Cardiac fibroblast (primary cell): Measurements from ENCODE around the gene MARVELD3.
A peak's percentile ranks its signal among the peaks of the same experiment; 100 is the strongest.
"Not testable (repeated sequence)": the region's sequence is repeated elsewhere in the genome, so short reads cannot be mapped to it uniquely, and the experiment has no call there.

Source experiments
- DNase-seq, 2 donors: peaks; one replicate each; pipeline versions ENCODE4 v3.0.0 to v3.0.0-alpha.2; 2010; ENCODE audit warnings: low read depth in 2 of 2
- H3K4me3 ChIP-seq, 2 donors: replicated peaks in 1 of 2; 1 replicate in 1 of 2; 2 replicates in 1 of 2; pipeline ENCODE4 v1.5.1; 2011; ENCODE audit warnings: low read depth in 2 of 2, low read length in 2 of 2, mild to moderate bottlenecking in 2 of 2, moderate library complexity in 1 of 2
- CTCF ChIP-seq: IDR thresholded peaks from one replicate; pipeline ENCODE4 v1.5.1; 2011; ENCODE audit warnings: low read depth, mild to moderate bottlenecking, low read length, inconsistent platforms

The MARVELD3 gene

GRCh38 chr16:71626018-71626857, at the start of gene MARVELD3:
Gene MARVELD3, plus strand, starts transcription at chr16:71626184. Its CDS starts 46 bp downstream, at chr16:71626230.
- DNase-seq: no peak
- no peak for TF ChIP-seq CTCF
- H3K4me3 ChIP-seq: peak within 1 kb of the TSS; percentile 38

- TF ChIP-seq CTCF: no peak
- no peak for DNase-seq
- H3K4me3 ChIP-seq: no peak within 1 kb of the TSS
Observed at GRCh38 chr16:71576971-71577370, 49.0 kb upstream of the MARVELD3 start, which contains the start of gene TAT. Gene TAT, minus strand, starts transcription at chr16:71577092. Its CDS starts 677 bp downstream, at chr16:71576415.

GRCh38 chr16:71582553-71582848, 43.5 kb upstream of the MARVELD3 start:
- not testable (repeated sequence) for H3K4me3 ChIP-seq, DNase-seq

GRCh38 chr16:71584543-71585317, 41.3 kb upstream of the MARVELD3 start:
- DNase-seq: no peak
- no peak for TF ChIP-seq CTCF
- no peak overlapping the region for H3K4me3 ChIP-seq

- no peak overlapping the region for H3K4me3 ChIP-seq
- no peak for DNase-seq
- no peak for TF ChIP-seq CTCF
Observed at GRCh38 chr16:71585318-71585703, 40.7 kb upstream of the MARVELD3 start.

GRCh38 chr16:71589334-71589733, 36.6 kb upstream of the MARVELD3 start:
- not testable (repeated sequence) for DNase-seq, H3K4me3 ChIP-seq

- H3K4me3 ChIP-seq, DNase-seq: not testable (repeated sequence)
Observed at GRCh38 chr16:71590071-71590470, 35.9 kb upstream of the MARVELD3 start.

GRCh38 chr16:71590584-71590983, 35.4 kb upstream of the MARVELD3 start:
- no peak for DNase-seq
- no peak overlapping the region for H3K4me3 ChIP-seq
- TF ChIP-seq CTCF: no peak
